ENCODE measurements around the gene STYK1.
"Not testable (repeated sequence)": the region's sequence is repeated elsewhere in the genome, so short reads cannot be mapped to it uniquely, and the experiment has no call there.

The STYK1 gene

DNA sequence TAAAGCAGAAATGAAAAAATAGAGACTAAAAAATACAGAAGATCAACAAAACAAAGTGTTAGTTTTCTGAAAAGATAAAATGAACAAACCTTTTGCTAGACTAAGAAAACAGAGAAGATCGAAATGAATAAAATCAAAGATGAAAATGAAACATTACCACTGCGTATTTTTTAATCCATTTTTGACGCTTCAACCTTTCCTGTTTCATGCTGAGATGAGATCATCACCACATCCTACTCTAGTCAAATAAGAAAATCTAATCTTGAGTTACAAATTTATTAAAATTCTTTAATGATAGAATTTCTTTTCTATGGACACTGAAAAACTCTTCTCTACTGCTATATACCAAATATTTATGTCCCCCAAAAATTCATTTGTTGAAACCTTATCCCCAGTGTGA is 91.1 kb downstream of the STYK1 start:
- H3K4me2 ChIP-seq (ENCODE audit: insufficient read depth, low read length) = no peak overlapping the region
- H3K9ac ChIP-seq (ENCODE audit: low read depth, low read length) = no peak overlapping the region
- peaks cover 6% of the 10 kb centered on the region; the same call in 1 of the 2 replicates for H3K36me3 ChIP-seq (ENCODE audit: insufficient read depth, low read length)
- no peaks in the 10 kb centered on the region for H3K27me3 ChIP-seq (ENCODE audit: insufficient read depth, low read length, poor library complexity)
- H3K4me1 ChIP-seq (ENCODE audit: insufficient read depth, low read length) = no peaks in the 10 kb centered on the region
- no peak for TF ChIP-seq EZH2 (IDR thresholded peaks at IDR 0.05; ENCODE audit: borderline replicate concordance, low read depth, low read length, severe bottlenecking)
- TF ChIP-seq, protein P1, sequence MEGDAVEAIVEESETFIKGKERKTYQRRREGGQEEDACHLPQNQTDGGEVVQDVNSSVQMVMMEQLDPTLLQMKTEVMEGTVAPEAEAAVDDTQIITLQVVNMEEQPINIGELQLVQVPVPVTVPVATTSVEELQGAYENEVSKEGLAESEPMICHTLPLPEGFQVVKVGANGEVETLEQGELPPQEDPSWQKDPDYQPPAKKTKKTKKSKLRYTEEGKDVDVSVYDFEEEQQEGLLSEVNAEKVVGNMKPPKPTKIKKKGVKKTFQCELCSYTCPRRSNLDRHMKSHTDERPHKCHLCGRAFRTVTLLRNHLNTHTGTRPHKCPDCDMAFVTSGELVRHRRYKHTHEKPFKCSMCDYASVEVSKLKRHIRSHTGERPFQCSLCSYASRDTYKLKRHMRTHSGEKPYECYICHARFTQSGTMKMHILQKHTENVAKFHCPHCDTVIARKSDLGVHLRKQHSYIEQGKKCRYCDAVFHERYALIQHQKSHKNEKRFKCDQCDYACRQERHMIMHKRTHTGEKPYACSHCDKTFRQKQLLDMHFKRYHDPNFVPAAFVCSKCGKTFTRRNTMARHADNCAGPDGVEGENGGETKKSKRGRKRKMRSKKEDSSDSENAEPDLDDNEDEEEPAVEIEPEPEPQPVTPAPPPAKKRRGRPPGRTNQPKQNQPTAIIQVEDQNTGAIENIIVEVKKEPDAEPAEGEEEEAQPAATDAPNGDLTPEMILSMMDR (IDR thresholded peaks at IDR 0.05; ENCODE audit: borderline replicate concordance, extremely low read depth, low read length, poor library complexity, severe bottlenecking) = no peak
- no peak overlapping the region for H3K4me3 ChIP-seq (ENCODE audit: low read depth in 1 of 2, low read length in 2 of 2)
- no peaks in the 10 kb centered on the region for H4K20me1 ChIP-seq (ENCODE audit: insufficient read depth, low read length)
- ATAC-seq (ENCODE audit: insufficient read depth, low read depth) = no peak
- DNase-seq = no peak
- no peaks in the 10 kb centered on the region for H3K79me2 ChIP-seq (ENCODE audit: insufficient read depth, low read length)
- H3K9me3 ChIP-seq (ENCODE audit: insufficient read depth, low read length, severe bottlenecking) = no peaks in the 10 kb centered on the region
- H3K27ac ChIP-seq (ENCODE audit: low read length) = no peak overlapping the region
- no peak overlapping the region for H2AFZ ChIP-seq (ENCODE audit: low read depth, low read length)

DNA sequence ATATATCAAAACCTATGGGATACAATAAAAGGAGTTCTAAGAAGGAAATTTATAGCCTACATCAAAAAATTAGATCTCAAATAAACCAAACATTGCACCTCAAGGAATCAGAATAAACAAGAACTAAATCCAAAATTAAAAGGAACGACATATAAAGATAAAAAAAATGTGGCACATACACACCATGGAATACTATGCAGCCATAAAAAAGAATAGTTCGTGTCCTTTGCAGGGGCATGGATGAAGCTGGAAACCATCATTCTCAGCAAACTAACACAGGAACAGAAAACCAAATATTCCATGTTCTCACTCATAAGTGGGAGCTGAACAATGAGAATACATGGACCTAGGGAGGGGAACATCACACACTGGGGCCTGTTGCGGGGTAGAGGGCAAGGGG is 91.7 kb downstream of the STYK1 start:
- not testable (repeated sequence) for H3K9me3 ChIP-seq (ENCODE audit: insufficient read depth, low read length, severe bottlenecking); ATAC-seq (ENCODE audit: insufficient read depth, low read depth); H3K27ac ChIP-seq (ENCODE audit: low read length); H2AFZ ChIP-seq (ENCODE audit: low read depth, low read length); H3K4me2 ChIP-seq (ENCODE audit: insufficient read depth, low read length); H3K4me1 ChIP-seq (ENCODE audit: insufficient read depth, low read length); H3K79me2 ChIP-seq (ENCODE audit: insufficient read depth, low read length); H3K4me3 ChIP-seq (ENCODE audit: low read depth in 1 of 2, low read length in 2 of 2); H4K20me1 ChIP-seq (ENCODE audit: insufficient read depth, low read length); H3K27me3 ChIP-seq (ENCODE audit: insufficient read depth, low read length, poor library complexity); H3K36me3 ChIP-seq (ENCODE audit: insufficient read depth, low read length); DNase-seq; H3K9ac ChIP-seq (ENCODE audit: low read depth, low read length)

DNA sequence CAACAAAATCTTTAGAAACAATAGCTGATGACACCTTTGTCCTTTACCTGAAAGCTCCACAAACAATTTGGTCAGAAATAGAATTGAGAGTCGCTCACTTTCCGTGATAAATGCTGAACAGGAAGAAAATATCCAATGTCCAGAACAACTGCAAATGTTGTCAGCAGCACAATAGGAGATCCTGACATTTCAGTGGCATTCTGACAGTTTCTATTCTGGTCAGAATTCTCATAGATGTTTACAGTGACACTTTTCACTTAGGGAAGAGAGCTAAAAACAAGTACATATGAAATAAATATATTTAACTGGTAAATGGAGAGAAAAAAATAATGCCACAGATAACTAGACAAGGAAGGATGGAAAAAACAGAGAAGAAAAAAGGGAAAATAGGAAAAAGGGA is 99.5 kb downstream of the STYK1 start:
- Histone ChIP-seq H4K20me1 (ENCODE audit: insufficient read depth, low read length) (no peaks in the 10 kb centered on the region), H3K4me3 (ENCODE audit: low read depth in 1 of 2, low read length in 2 of 2) (no peak overlapping the region), H2AFZ (ENCODE audit: low read depth, low read length) (no peak overlapping the region), H3K9ac (ENCODE audit: low read depth, low read length) (no peak overlapping the region), H3K79me2 (ENCODE audit: insufficient read depth, low read length) (no peaks in the 10 kb centered on the region), H3K4me2 (ENCODE audit: insufficient read depth, low read length) (no peak overlapping the region), H3K27me3 (ENCODE audit: insufficient read depth, low read length, poor library complexity) (no peaks in the 10 kb centered on the region), H3K36me3 (ENCODE audit: insufficient read depth, low read length) (no peaks in the 10 kb centered on the region), H3K27ac (ENCODE audit: low read length) (no peak overlapping the region), H3K9me3 (ENCODE audit: insufficient read depth, low read length, severe bottlenecking) (no peaks in the 10 kb centered on the region), H3K4me1 (ENCODE audit: insufficient read depth, low read length) (no peaks in the 10 kb centered on the region)
- TF ChIP-seq EZH2 (IDR thresholded peaks at IDR 0.05; ENCODE audit: borderline replicate concordance, low read depth, low read length, severe bottlenecking) = no peak
- TF ChIP-seq, protein P1 (IDR thresholded peaks at IDR 0.05; ENCODE audit: borderline replicate concordance, extremely low read depth, low read length, poor library complexity, severe bottlenecking) = no peak
- no peak for ATAC-seq (ENCODE audit: insufficient read depth, low read depth)
- no peak for DNase-seq

DNA sequence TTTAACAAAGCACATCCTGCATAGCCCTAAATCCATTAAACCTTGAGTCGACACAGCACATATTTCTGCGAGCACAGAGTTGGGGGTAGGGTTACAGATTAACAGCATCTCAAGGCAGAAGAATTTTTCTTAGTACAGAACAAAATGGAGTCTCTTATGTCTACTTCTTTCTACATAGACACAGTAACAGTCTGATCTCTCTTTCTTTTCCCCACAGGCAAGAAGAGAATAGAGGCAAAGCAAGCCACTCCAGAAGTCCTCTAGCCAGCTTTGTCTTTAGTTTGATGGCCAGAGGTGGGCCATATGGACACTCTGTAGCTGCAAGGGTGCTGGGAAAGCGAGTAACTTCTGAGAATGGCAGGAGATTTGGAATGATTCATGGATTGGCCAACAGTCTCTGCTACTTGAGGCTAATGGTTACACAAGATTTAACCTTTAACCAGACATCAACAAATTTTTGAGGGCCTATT is 101.8 kb downstream of the STYK1 start:
- H3K27me3 ChIP-seq (ENCODE audit: insufficient read depth, low read length, poor library complexity); ATAC-seq (ENCODE audit: insufficient read depth, low read depth); DNase-seq; H3K9me3 ChIP-seq (ENCODE audit: insufficient read depth, low read length, severe bottlenecking); H3K4me3 ChIP-seq (ENCODE audit: low read depth in 1 of 2, low read length in 2 of 2); H3K27ac ChIP-seq (ENCODE audit: low read length); H3K9ac ChIP-seq (ENCODE audit: low read depth, low read length); H3K79me2 ChIP-seq (ENCODE audit: insufficient read depth, low read length); H4K20me1 ChIP-seq (ENCODE audit: insufficient read depth, low read length); H3K4me1 ChIP-seq (ENCODE audit: insufficient read depth, low read length); H3K36me3 ChIP-seq (ENCODE audit: insufficient read depth, low read length); H2AFZ ChIP-seq (ENCODE audit: low read depth, low read length); H3K4me2 ChIP-seq (ENCODE audit: insufficient read depth, low read length): not testable (repeated sequence)
